Endodermal cell (in vitro differentiated cells): ENCODE data around the gene HNF1B. TPM values are rescaled to one million over a fixed set of nuclear protein-coding genes. Genes with fewer than 3 reads are reported as not detected.

ENCODE experiments used
- DNase-seq: peaks from one replicate; pipeline ENCODE4 v3.0.0-alpha.2; 2017
- H3K27ac ChIP-seq: 2 replicates; pipeline ENCODE4 v1.5.1; 2013; ENCODE audit warnings: mild to moderate bottlenecking, low read depth, low read length, moderate library complexity
- H3K27me3 ChIP-seq: 2 replicates; pipeline ENCODE4 v1.6.1; 2013; ENCODE audit warnings: mild to moderate bottlenecking, low read length, moderate library complexity; ENCODE audit not compliant: insufficient read depth, control insufficient read depth, poor library complexity, severe bottlenecking
- H3K36me3 ChIP-seq: 2 replicates; pipeline ENCODE4 v1.7.0; 2013; ENCODE audit warnings: mild to moderate bottlenecking, low read length, moderate library complexity; ENCODE audit not compliant: control insufficient read depth, insufficient read depth
- H3K4me1 ChIP-seq: one replicate; pipeline ENCODE4 v1.7.0; 2013; ENCODE audit warnings: low read length; ENCODE audit not compliant: control insufficient read depth, insufficient read depth
- H3K4me3 ChIP-seq: 2 replicates; pipeline ENCODE4 v1.5.1; 2013; ENCODE audit warnings: mild to moderate bottlenecking, low read length, moderate library complexity
- H3K9ac ChIP-seq: 2 replicates; pipeline ENCODE4 v1.6.1; 2013; ENCODE audit warnings: mild to moderate bottlenecking, low read length, moderate library complexity; ENCODE audit not compliant: poor library complexity, severe bottlenecking; ENCODE audit errors: extremely low read depth
- H3K9me3 ChIP-seq: 2 replicates; pipeline ENCODE4 v1.6.1; 2013; ENCODE audit warnings: mild to moderate bottlenecking, low read length, moderate library complexity; ENCODE audit not compliant: control insufficient read depth
- H3K27ac Mint-ChIP-seq: 2 replicates; pipeline ENCODE4 v1.8.0; 2020; ENCODE audit warnings: mixed read lengths
- H3K27me3 Mint-ChIP-seq: 2 replicates; pipeline ENCODE4 v1.8.0; 2021; ENCODE audit warnings: mild to moderate bottlenecking, mixed read lengths; ENCODE audit not compliant: insufficient read depth
- H3K36me3 Mint-ChIP-seq: 2 replicates; pipeline ENCODE4 v1.8.0; 2020; ENCODE audit warnings: low read depth, mixed read lengths
- H3K4me1 Mint-ChIP-seq: 2 replicates; pipeline ENCODE4 v1.8.0; 2020; ENCODE audit warnings: mixed read lengths
- H3K4me3 Mint-ChIP-seq: 2 replicates; pipeline ENCODE4 v1.8.0; 2020; ENCODE audit warnings: mild to moderate bottlenecking, moderate library complexity, mixed read lengths
- H3K9me3 Mint-ChIP-seq: 2 replicates; pipeline ENCODE4 v1.8.0; 2020; ENCODE audit warnings: mild to moderate bottlenecking, mixed read lengths
- WGBS, 2 experiments: methylation state at CpG; one replicate each; pipeline versions ENCODE4 v1.1.5 to v1.1.7; 2013; ENCODE audit warnings: missing lambda C conversion rate in 2 of 2, mixed read lengths in 1 of 2; ENCODE audit not compliant: insufficient coverage in 1 of 2, insufficient read length in 1 of 2; 5-methylcytosine and 5-hydroxymethylcytosine counted together
- total RNA-seq, 2 donors: library from RNA; stranded (reverse); fragmentation: NEBNext Ultra II Directional in 1 of 2; extraction: Animal tissue kit (Norgen Biotek cat#: 25700) in 1 of 2; gene quantifications; 2 replicates in 1 of 2; 3 replicates in 1 of 2; pipeline ENCODE4 v1.2.1, GENCODE V29; 2021
- TF ChIP-seq, protein P1 (sequence below): fragments of 200-600 bp; sonication (generic); conservative IDR thresholded peaks from 2 replicates; pipeline ENCODE4 v1.5.0; 2021; ENCODE audit warnings: antibody characterized with exemption, mild to moderate bottlenecking

HNF1B gene
- total RNA-seq, 2 donors from 2014 or later, result 39.7 to 42.7 TPM

- Histone ChIP-seq H3K27me3 (peaks cover 54% of the 10 kb centered on the region), H3K4me1 (peaks cover 11% of the 10 kb centered on the region), H3K9me3 (no peaks in the 10 kb centered on the region), H3K27ac (no peak overlapping the region), H3K36me3 (peaks cover 11% of the 10 kb centered on the region), H3K9ac (peak overlapping the region; percentile 66), H3K4me3 (peak overlapping the region; percentile 91)
- H3K27ac Mint-ChIP-seq, result peak overlapping the region; percentile 87
- H3K27me3 Mint-ChIP-seq, result peaks cover 87% of the 10 kb centered on the region
- H3K36me3 Mint-ChIP-seq, result peaks cover 17% of the 10 kb centered on the region
- DNase-seq, result peak; percentile 88
- WGBS, 2 experiments, result 1% methylated on average over 18 to 19 of the region's 19 CpGs
- no peaks in the 10 kb centered on the region for H3K9me3 Mint-ChIP-seq
- TF ChIP-seq, protein P1, sequence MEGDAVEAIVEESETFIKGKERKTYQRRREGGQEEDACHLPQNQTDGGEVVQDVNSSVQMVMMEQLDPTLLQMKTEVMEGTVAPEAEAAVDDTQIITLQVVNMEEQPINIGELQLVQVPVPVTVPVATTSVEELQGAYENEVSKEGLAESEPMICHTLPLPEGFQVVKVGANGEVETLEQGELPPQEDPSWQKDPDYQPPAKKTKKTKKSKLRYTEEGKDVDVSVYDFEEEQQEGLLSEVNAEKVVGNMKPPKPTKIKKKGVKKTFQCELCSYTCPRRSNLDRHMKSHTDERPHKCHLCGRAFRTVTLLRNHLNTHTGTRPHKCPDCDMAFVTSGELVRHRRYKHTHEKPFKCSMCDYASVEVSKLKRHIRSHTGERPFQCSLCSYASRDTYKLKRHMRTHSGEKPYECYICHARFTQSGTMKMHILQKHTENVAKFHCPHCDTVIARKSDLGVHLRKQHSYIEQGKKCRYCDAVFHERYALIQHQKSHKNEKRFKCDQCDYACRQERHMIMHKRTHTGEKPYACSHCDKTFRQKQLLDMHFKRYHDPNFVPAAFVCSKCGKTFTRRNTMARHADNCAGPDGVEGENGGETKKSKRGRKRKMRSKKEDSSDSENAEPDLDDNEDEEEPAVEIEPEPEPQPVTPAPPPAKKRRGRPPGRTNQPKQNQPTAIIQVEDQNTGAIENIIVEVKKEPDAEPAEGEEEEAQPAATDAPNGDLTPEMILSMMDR, result no peak
- H3K4me1 Mint-ChIP-seq, result peaks cover 43% of the 10 kb centered on the region
- peak overlapping the region; percentile 89 for H3K4me3 Mint-ChIP-seq
Observed at GRCh38 chr17:37743612-37743874, 1.3 kb downstream of the HNF1B start.

DNA sequence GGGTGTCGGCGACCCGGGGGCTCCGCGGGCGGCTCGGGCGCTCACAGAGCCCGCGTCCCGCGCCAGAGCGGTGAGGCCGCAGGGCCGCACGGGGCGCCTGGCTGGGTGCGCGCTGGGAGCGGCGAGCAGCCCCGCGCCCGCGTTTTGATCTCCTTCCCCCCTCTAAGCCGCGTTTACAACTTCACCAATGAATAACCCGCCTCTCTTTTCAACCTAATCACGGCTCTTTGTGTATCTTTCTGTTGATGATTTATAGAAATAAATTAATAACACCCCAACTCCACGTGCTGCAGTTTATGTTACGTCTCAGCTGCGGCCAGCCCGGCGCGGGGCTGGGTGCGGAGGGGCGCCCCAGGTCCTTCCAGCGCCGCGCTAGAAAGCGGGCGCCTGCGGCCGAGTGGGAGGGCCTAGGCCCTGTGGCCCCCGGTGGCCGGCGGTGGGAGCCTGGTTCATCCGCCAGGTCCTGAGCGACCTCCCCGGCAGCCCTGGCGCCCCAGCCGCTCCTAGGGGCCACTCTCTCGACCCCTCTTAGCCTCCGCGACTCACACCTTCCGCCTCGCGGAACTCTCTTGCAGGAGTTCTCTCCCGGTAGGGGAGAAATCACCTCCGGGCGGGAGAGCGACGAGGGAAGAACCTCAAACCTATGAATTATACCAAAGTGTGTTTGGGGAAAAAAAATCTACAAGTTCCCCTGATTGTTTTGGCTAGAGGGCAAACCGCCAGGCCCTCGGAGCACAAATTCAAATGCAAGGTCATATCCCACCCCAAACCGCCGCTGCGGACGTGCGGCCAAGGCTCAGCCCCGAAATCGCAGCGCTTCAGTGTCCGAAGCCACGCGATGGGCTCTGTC, 1.9 kb downstream of the HNF1B start:
- peak; percentile 84 for DNase-seq
- TF ChIP-seq, protein P1, result no peak
- H3K27ac ChIP-seq, result no peak overlapping the region
- H3K36me3 ChIP-seq, result peaks cover 15% of the 10 kb centered on the region
- Mint-ChIP-seq H3K27me3 (peaks cover 89% of the 10 kb centered on the region), H3K9me3 (no peaks in the 10 kb centered on the region), H3K4me1 (peaks cover 43% of the 10 kb centered on the region), H3K36me3 (peaks cover 22% of the 10 kb centered on the region), H3K4me3 (peak overlapping the region; percentile 89), H3K27ac (peak overlapping the region; percentile 87)
- WGBS, 2 experiments, result 1% methylated on average over 28 to 72 of the region's 76 CpGs
- H3K9me3 ChIP-seq, result no peaks in the 10 kb centered on the region
- peak overlapping the region; percentile 91 for H3K4me3 ChIP-seq
- peak overlapping the region; percentile 66 for H3K9ac ChIP-seq
- H3K4me1 ChIP-seq, result peaks cover 11% of the 10 kb centered on the region
- H3K27me3 ChIP-seq, result peaks cover 54% of the 10 kb centered on the region

- TF ChIP-seq, protein P1, result no peak
- H3K4me3 ChIP-seq, result peak overlapping the region; percentile 91
- H3K9ac ChIP-seq, result peak overlapping the region; percentile 66
- no peak overlapping the region for H3K27ac ChIP-seq
- no peaks in the 10 kb centered on the region for H3K9me3 ChIP-seq
- Mint-ChIP-seq H3K4me3 (peak overlapping the region; percentile 89), H3K4me1 (peaks cover 36% of the 10 kb centered on the region), H3K9me3 (no peaks in the 10 kb centered on the region), H3K27ac (peak overlapping the region; percentile 80), H3K27me3 (peaks cover 87% of the 10 kb centered on the region), H3K36me3 (peaks cover 25% of the 10 kb centered on the region)
- peak; percentile 87 for DNase-seq
- peaks cover 19% of the 10 kb centered on the region for H3K36me3 ChIP-seq
- H3K4me1 ChIP-seq, result peaks cover 8% of the 10 kb centered on the region
- H3K27me3 ChIP-seq, result peaks cover 54% of the 10 kb centered on the region
- WGBS, 2 experiments, result 0 to 1% methylated on average over 9 to 51 of the region's 51 CpGs
Observed at GRCh38 chr17:37742116-37742761, 2.6 kb downstream of the HNF1B start.
